NB4 (cell line): ENCODE measurements around the gene LRP1B.
"Not testable (repeated sequence)": the region's sequence is repeated elsewhere in the genome, so short reads cannot be mapped to it uniquely, and the experiment has no call there.

ENCODE experiments used
- DNase-seq: peaks from one replicate; pipeline ENCODE4 v3.0.0; 2010; ENCODE audit warnings: low read depth
- H3K4me3 ChIP-seq: one replicate; pipeline ENCODE4 v1.5.1; 2011; ENCODE audit warnings: mild to moderate bottlenecking, low read depth, low read length, moderate library complexity
- CTCF ChIP-seq: IDR thresholded peaks from one replicate; pipeline ENCODE4 v1.5.1; 2012; ENCODE audit warnings: low read depth, low read length
- MAX ChIP-seq: IDR thresholded peaks from 2 replicates; pipeline ENCODE4 v1.6.1; 2011; ENCODE audit warnings: low read depth, low read length
- MYC ChIP-seq: IDR thresholded peaks from 2 replicates; pipeline ENCODE4 v1.6.1; 2011; ENCODE audit warnings: low read depth, low read length
- POLR2A ChIP-seq: IDR thresholded peaks from 2 replicates; pipeline ENCODE4 v1.6.1; 2011; ENCODE audit warnings: mild to moderate bottlenecking; ENCODE audit not compliant: insufficient read length; ENCODE audit errors: extremely low read depth

The LRP1B gene

GRCh38 chr2:140454717-140455116 is 1676.1 kb downstream of the LRP1B start:
- no peak for DNase-seq
- TF ChIP-seq POLR2A = no peak
- no peak for TF ChIP-seq CTCF
- TF ChIP-seq MYC = no peak
- no peak for TF ChIP-seq MAX
- H3K4me3 ChIP-seq = no peak overlapping the region

GRCh38 chr2:140451324-140451723 is 1679.5 kb downstream of the LRP1B start:
- no peak for TF ChIP-seq MYC
- TF ChIP-seq CTCF = no peak
- H3K4me3 ChIP-seq = no peak overlapping the region
- DNase-seq = no peak

GRCh38 chr2:140442319-140442718 is 1688.5 kb downstream of the LRP1B start:
- no peak for DNase-seq
- TF ChIP-seq MAX (no peak), CTCF (no peak), POLR2A (no peak), MYC (no peak)
- H3K4me3 ChIP-seq = no peak overlapping the region

GRCh38 chr2:140440815-140441214 is 1690.0 kb downstream of the LRP1B start:
- TF ChIP-seq POLR2A = no peak
- TF ChIP-seq MAX = no peak
- no peak for TF ChIP-seq MYC
- no peak for TF ChIP-seq CTCF
- DNase-seq = no peak

GRCh38 chr2:140436936-140437335 is 1693.9 kb downstream of the LRP1B start:
- DNase-seq = no peak
- no peak for TF ChIP-seq MYC
- no peak for TF ChIP-seq MAX
- no peak for TF ChIP-seq POLR2A
- TF ChIP-seq CTCF = no peak
- no peak overlapping the region for H3K4me3 ChIP-seq

More at GRCh38 chr2:140440815-140441214, 1690.0 kb downstream of the LRP1B start:
- H3K4me3 ChIP-seq = no peak overlapping the region

GRCh38 chr2:140427033-140427432 is 1703.8 kb downstream of the LRP1B start:
- DNase-seq, H3K4me3 ChIP-seq: not testable (repeated sequence)

- H3K4me3 ChIP-seq = no peak overlapping the region
- no peak for DNase-seq
- no peak for TF ChIP-seq MYC
- no peak for TF ChIP-seq POLR2A
- no peak for TF ChIP-seq MAX
- TF ChIP-seq CTCF = no peak
These were observed 1706.3 kb downstream of the LRP1B start for GRCh38 chr2:140424471-140424870.
